ENCODE data around the gene PLPP2. TPM values are rescaled to one million over a fixed set of nuclear protein-coding genes. Genes with fewer than 3 reads are reported as not detected.

Gene PLPP2
- total RNA-seq, 1 experiment from 2014 or later, result 67.0 TPM

- H3K27ac ChIP-seq (ENCODE audit: low read length), result no peak overlapping the region
- no peaks in the 10 kb centered on the region for H3K9me3 ChIP-seq (ENCODE audit: control insufficient read depth, insufficient read depth, low read depth, low read length)
- no peaks in the 10 kb centered on the region for H3K4me1 ChIP-seq (ENCODE audit: control insufficient read depth, insufficient read depth, low read length)
- no peaks in the 10 kb centered on the region; the same call in 1 of the 2 replicates for H3K36me3 ChIP-seq (ENCODE audit: control insufficient read depth, insufficient read depth, low read length)
- ATAC-seq (no peak), DNase-seq (ENCODE audit: low read depth, low spot score) (no peak)
- intact Hi-C loops (cut with micrococcal nuclease; ENCODE audit: unreplicated experiment) (no loop called here), in situ Hi-C loops (cut with HindIII; ENCODE audit: low pct_unique_long_range_greater_than_20kb, low sequenced_read_pairs) (no loop called here)
- H3K27me3 ChIP-seq (ENCODE audit: control insufficient read depth, insufficient read depth, low read length), result no peaks in the 10 kb centered on the region
- no TSS peak for BruUV-seq (replicated peaks)
- ChIA-PET POLR2A (no interaction called here), CTCF (no interaction called here)
- no peak overlapping the region for H3K4me3 ChIP-seq (ENCODE audit: low read depth in 2 of 2, low read length in 2 of 2)
- TF ChIP-seq REST (IDR thresholded peaks at IDR 0.05; ENCODE audit: insufficient read depth in 1 of 2, low read depth in 2 of 2, low read length in 1 of 2) (no peak), POLR2AphosphoS5 (IDR thresholded peaks at IDR 0.05; ENCODE audit: low read depth, low read length) (no peak), CTCF (IDR thresholded peaks at IDR 0.05) (no peak), TCF7L2 (IDR thresholded peaks at IDR 0.05; ENCODE audit: low read depth, low read length) (no peak), SIN3A (IDR thresholded peaks at IDR 0.05; ENCODE audit: borderline replicate concordance, insufficient read depth, low read depth, low read length) (no peak)
Measured at GRCh38 chr19:308471-309205, 17.4 kb upstream of the PLPP2 start.

- H3K36me3 ChIP-seq (ENCODE audit: control insufficient read depth, insufficient read depth, low read length), result no peaks in the 10 kb centered on the region; the same call in 1 of the 2 replicates
- ATAC-seq (0 out of 2 replicates have a peak, but pooled peaks have one; percentile 11), DNase-seq (ENCODE audit: low read depth, low spot score) (no peak)
- ChIA-PET CTCF (no interaction called here), POLR2A (no interaction called here)
- H3K27me3 ChIP-seq (ENCODE audit: control insufficient read depth, insufficient read depth, low read length), result no peaks in the 10 kb centered on the region
- H3K4me3 ChIP-seq (ENCODE audit: low read depth in 2 of 2, low read length in 2 of 2), result no peak overlapping the region
- intact Hi-C loops (cut with micrococcal nuclease; ENCODE audit: unreplicated experiment) (no loop called here), in situ Hi-C loops (cut with HindIII; ENCODE audit: low pct_unique_long_range_greater_than_20kb, low sequenced_read_pairs) (no loop called here)
- no peaks in the 10 kb centered on the region for H3K4me1 ChIP-seq (ENCODE audit: control insufficient read depth, insufficient read depth, low read length)
- no peaks in the 10 kb centered on the region for H3K9me3 ChIP-seq (ENCODE audit: control insufficient read depth, insufficient read depth, low read depth, low read length)
- BruUV-seq (replicated peaks), result no TSS peak
- TF ChIP-seq CTCF (IDR thresholded peaks at IDR 0.05) (no peak), TCF7L2 (IDR thresholded peaks at IDR 0.05; ENCODE audit: low read depth, low read length) (no peak), SIN3A (IDR thresholded peaks at IDR 0.05; ENCODE audit: borderline replicate concordance, insufficient read depth, low read depth, low read length) (no peak), REST (IDR thresholded peaks at IDR 0.05; ENCODE audit: insufficient read depth in 1 of 2, low read depth in 2 of 2, low read length in 1 of 2) (no peak), POLR2AphosphoS5 (IDR thresholded peaks at IDR 0.05; ENCODE audit: low read depth, low read length) (no peak)
- H3K27ac ChIP-seq (ENCODE audit: low read length), result no peak overlapping the region
Measured at GRCh38 chr19:307793-308420, 16.7 kb upstream of the PLPP2 start.
